Stimulated activated CD4-positive, alpha-beta T cell treated with anti-CD3 and anti-CD28 coated beads, Interleukin-1b, Interleukin-23, amount 100 ng/mL, for 24 hours (primary cell): ENCODE data around the gene LGALS16.
"Not testable (repeated sequence)": the region's sequence is repeated elsewhere in the genome, so short reads cannot be mapped to it uniquely, and the experiment has no call there.

Experiments
- DNase-seq, 4 experiments: peaks; one replicate each; pipeline ENCODE4 v3.0.0-alpha.2; 2020; ENCODE audit warnings: low read depth in 4 of 4, low spot score in 1 of 4

The LGALS16 gene

DNA sequence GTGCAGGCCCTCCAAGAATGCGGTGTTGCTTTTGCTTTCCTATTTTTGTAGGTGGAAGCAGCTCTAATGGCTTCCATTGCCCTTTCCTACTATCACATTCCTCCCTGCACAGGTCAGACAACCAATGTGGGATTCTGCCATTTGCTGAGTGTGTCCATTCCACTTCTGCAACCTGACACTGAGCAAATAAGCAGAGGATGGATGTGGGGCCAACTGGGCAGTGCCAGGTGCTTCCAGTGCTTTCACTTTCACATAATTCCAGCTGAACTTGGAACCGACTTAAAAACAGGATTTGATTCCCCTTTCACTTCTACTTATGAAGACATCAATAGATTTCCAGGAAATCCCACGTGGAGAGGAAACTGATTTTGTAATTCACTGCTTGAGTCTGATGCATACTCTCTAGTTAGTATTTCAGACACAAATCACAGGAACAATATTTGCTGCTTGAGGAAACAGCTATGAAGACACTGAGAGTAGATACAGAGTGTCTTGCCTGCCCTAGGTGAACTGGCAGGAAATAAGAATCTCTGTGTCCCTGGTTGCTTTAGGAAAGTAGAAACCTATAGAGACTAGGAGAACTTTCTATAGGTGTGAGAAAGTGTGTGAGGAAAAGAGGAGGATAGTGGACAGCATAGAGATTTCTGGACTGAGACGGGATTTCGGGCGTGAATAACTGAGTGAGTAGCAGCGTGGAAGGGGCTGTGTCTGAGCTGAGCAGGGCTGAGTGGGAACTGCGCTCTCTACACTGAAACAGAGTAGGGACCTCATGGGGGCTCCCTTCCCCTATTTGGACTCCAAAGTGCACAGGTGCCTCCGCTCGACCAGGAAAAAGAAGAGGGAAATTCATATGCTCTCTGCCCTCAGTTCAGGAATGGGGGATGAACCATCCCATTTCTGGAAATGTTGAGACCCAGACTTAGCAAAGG, 22.5 kb downstream of the LGALS16 start:
- DNase-seq: no peak

DNA sequence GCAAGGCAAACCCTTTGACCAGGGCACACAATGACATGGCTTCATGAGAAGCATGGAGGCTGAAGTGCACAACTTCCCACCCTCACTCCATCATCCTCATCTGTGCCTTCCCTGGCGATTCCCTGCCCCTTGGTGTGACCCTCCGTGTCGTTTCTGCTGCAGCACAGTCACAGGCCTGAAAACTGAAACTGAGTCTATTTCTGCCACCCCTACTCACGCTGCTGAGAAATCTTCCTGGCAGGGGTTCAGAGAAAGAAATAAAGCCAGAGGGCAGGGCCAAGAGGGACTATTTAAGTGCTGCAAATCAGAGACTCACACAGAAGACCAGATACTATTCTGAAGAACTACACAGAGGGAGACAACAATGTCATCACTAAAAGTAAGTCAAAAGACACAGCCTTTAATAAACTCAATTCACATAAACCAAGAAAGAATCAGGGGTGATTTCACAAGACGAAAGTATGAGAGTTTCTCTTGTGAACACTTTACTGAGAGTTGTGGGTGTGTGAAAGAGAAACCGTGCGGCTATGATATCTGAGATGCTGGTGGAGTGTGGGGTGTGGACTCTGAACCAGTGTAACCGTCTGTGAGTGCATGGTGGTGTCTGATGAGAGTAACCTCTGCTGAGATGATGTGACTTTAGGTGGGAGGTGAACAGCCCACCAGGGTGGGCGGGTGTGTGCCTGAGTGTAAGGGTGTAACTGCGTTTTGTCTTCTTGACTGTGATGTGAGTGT, 23.5 kb downstream of the LGALS16 start:
- DNase-seq: peak; percentile 24 to 49 (median 35)

DNA sequence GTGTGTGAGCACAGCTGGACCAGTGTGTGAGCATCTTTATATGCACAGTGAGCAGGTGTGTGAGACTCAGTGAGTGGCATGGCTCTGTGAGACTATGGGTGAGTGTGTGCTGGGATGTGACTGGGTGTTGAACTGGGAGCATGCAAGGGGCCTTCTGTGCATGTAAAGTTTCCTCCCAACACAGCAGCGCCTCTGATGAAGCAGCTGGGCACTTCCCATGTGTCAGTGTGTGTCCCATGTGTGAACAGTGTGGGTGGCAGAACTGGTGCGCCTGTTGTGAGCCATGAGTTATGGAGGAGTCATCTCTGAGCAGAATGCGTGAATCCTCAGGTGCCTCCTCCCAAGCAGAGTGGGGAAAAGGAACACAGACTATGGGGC, 24.1 kb downstream of the LGALS16 start:
- DNase-seq: peak; percentile 21 to 51 (median 34)

DNA sequence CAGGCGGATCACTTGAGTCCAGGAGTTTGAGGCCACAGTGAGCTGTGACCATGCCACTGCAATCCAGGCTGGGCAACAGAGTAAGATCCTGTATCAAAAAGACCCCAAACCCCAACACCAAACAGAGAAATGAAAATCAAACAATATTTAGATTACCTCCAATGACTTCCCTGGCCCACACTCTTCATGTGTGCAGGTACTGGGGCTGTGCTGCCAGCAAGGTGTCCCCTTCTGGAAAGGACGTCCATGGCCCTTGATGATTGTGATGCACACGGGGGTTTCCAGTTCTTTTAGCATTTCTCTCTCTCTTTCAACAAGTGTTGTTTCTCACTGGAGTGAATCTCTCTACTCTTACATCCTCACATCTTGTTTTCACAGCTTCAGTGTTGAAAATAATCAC, 24.9 kb downstream of the LGALS16 start:
- no peak for DNase-seq

DNA sequence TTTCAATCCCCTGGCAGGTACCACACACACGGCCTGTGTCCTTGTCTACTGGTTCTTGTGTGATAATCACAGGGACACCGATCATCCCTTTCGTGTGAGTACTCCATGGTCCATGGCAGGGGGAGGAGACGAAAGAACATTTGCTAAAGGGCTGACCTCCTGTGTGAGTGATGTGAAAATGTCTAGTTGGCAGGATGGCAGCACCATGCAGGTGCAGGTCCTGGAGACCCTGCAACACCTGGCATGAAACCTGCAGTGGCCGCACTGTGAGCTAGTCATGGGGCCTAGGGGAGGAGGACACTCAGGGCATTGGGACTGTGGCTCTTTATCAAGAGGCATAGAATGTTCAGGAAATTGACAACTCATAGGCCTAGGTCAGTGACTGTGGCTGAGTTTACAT, 25.7 kb downstream of the LGALS16 start:
- no peak for DNase-seq

DNA sequence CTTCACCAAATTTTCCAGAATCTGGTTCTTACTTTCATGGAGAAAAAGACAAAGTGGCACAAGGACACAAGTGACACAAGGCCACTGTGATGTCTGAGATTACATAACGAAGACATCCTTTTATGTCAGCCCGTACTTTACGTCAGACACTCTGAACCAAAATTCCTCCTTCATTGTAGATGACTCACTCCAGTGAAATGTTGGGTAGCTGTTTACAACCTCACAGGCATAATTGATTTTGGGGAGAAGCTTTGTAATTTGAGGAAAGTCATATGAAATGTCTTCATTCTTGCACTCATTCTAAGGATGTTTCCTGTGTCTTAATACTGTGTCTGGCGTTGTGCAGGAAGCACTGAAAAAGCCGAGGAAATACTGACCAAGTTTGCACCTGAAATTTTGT, 28.6 kb downstream of the LGALS16 start:
- DNase-seq: no peak

DNA sequence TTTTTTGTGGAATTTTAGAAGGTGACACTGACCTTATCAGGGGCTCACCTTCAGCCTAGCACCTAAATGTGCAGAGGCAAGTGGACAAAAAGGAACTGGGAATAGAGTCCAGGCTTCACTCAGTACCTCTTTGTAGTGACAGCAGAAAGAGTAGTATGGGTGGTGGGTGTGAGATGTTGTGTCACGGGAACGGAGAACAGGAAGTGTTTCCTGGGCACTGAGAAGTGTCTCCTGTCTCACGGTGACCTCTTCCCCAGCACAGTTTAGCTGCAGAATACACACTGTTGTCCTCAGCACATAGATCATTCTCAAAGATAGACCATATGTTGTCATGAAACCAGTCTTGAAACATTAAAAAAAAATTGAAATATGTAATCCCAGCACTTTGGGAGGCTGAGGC, 31.0 kb downstream of the LGALS16 start:
- DNase-seq: no peak

DNA sequence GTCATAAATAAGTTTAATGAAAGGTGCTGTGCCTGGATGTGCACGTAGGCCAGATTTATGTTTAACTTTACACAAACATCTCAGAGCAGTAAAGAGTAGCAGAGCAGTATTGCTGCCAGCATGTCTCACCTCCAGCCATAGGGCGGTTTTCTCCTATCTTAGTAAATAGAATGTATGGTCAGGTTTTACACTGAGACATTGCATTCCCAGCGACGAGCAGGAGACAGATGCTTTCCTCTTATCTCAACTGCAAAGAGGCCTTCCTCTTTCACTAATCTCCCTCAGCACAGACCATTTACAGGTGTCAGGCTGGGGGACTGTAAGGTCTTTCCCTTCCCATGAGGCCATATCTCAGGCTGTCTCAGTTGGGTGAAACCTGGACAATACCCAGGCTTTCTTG, 32.9 kb downstream of the LGALS16 start:
- DNase-seq: not testable (repeated sequence)

DNA sequence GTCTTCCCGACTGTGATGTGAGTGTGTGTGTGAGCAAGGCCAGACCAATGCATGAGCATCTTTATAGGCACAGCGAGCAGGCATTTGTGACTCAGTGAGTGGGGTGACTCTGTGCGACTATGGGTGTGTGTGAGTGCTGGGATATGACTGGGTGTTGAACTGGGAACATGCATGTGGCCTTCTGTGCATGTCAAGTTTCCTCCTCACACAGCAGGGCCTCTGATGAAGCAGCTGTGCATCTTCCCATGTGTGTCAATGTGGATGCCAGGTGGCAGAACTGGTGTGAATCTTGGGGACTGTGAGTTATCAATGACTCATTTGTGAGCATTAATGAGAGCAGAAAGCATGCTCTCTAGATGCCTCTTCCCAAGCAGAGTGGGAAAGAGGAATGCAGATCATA, 36.5 kb downstream of the LGALS16 start:
- DNase-seq: no peak

DNA sequence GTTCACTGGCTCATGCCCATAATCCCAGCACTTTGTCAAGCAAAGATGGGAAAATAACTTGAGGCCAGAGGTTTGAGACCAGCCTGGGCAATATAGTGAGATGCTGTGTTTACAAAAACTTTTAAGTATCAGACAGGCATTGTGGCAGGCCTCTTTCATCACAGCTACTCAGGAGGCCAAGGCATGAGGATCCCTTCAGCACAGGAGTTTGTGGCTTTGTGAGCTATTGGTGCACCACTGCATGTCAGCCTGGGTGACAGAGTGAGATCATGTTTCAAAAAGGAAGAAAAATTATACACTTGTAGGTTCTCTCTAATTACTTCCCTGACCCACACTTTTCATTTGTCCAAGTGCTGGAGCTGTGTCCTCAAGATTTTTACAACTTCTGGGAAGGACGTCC, 37.1 kb downstream of the LGALS16 start:
- no peak for DNase-seq

DNA sequence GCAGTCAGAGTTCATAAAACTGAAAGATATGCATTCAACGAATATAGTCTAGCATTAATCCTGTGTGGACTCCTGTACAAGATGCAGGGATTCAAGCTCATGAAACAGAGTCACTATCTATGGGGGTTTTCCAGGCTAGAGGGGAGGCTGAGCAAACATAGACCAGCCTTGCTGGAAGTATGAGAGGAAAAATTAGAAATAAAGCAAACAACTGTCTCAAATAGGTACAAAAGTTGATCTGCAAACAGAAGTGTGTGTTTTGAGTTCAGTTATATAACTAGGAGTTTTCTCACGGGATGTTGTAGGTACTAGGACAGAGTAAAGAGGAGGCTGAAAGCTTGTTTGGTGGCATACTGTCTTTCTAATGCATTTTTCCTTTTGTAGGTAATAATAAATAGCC, 40.0 kb downstream of the LGALS16 start:
- no peak for DNase-seq

DNA sequence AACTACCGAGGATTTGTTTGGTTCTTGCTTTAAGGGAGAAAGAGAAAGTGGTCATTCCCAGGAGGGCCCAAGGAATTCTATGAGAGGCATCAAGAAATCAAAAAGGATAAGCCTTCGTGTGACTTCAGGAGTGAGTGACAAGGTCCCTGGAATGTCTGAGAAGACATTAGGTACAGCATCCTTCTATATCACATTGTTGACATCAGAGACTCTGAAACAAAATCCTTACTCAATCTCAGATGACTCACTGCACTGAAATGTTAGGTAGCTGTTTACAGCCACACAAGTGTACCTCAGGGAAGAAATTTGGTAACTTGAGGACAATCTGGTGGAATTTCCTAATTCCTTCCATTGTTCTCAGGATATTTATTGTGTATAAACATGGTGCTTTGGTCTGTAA, 40.7 kb downstream of the LGALS16 start:
- no peak for DNase-seq

DNA sequence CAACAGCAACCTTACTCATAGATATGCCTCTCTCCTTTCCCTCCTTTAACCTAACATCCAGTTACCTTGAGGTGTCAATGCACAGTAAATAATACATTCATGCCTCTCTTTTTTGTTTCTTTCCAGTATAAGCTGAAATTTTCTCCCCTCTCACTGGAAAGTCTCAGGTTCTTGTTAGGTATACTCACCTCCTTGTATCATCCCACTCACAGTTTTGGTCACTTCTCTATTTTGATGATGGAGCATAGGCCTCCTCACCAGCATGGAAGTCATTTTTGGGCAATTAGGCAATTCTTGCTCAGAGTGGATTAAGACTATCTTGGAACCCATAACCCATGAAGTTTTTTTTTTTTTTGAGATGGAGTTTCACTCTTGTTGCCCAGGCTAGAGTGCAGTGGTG, 42.8 kb downstream of the LGALS16 start:
- DNase-seq: no peak

DNA sequence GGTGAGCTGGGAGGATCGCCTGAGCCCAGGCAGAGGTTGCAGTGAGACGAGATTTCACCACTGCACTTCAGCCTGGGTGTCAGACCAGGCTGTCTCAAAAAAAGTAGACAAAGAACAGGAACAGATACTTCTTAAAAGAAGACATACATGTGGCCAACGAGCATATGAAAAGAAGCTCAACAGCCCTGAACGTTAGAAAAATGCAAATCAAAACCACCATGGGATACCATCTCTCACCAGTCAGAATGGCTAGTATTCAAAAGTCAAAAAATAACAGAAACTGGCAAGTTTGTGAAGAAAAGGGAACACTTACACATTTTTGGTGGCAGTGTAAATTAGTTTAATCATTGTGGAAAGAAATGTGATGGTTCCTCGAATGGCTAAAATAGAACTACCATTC, 45.6 kb downstream of the LGALS16 start:
- DNase-seq: no peak

DNA sequence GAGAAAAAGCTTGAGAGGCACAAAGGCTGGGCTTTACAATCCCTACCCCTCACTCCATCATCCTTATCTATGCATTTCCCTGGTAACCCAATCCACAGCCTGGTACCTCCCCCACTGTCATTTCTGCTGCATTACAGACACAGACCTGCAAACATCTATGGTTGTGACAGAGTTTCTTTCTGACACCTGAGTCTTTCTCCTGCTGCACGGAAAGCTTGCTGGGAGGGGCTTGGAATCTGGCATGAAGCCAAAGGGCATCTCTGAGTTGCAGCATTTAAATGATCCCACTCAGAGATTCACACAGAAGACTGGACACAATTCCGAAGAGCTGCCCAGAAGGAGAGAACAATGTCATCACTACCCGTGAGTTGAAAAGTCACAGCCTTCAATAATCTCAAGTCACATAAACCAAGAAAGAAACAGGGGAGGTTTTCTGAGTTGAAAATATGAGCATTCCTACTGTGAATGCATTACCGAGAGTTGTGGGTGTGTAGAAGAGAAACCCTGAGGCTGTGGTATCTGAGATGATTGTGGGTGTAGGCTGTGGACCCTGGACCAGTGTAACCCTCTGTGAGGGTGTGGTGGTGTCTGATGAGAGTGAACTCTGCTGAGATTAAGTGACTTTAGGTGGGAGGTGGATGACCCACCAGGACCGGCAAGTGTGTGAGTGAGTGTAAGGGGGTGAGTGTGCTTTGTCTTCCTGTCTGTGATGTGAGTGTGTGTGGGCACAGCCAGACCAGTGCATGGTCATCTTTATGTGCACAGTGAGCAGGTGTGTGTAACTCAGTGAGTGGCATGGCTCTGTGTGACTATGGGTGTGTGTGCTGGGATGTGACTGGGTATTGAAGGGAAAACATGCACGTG, 48.7 kb downstream of the LGALS16 start, which contains the start of gene LGALS14:
LGALS14 (plus strand) TSS at position 301 of the 864 bp plus-strand sequence; CDS start at position 349, 48 bp downstream.
- no peak for DNase-seq

DNA sequence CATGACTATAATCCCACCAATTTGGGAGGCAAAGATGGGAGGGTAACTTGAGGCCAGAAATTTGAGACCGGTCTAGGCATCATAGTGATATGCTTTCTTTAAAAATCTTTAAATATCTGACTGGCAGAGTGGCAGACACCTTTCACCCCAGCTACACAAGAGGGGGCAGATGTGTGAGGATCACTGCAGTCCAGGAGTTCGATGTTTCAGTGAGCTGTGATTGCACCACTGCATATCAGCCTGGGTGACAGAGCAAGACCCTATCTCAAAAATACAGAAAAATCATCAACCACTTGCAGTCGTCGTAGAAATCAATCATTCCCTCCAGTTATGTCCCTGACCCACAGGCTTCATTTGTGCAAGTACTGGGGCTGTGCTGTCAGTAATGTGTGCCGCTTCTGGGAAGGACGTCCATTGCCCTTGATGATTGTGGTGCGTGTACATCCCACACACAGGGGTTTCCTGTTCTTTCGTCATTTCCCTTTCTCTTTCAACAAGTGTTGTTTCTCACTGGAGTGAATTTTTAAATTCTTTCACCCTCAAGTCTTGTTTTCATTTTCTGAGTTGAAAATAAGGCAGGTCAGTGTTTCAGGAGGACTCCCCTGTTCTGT, 50.0 kb downstream of the LGALS16 start:
- DNase-seq: no peak

DNA sequence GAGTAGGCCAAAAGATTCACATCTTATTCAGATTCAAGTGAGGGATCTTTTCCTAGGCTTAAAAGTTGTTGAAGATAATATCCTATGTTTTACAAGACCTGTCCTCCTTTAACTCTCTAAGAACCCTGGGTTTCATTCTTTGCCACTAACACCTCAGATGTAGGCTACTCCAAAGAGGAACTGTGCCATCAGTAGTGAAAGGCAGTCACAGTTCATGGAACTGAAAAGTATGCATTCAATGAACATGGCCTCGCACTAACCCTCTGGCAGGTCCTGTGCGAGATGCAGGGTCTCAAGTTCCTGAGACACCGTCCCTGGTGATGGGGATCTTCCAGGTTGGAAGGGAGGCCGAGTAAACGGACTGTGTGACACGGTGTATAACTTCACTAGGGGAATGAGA, 52.9 kb downstream of the LGALS16 start:
- DNase-seq: no peak

DNA sequence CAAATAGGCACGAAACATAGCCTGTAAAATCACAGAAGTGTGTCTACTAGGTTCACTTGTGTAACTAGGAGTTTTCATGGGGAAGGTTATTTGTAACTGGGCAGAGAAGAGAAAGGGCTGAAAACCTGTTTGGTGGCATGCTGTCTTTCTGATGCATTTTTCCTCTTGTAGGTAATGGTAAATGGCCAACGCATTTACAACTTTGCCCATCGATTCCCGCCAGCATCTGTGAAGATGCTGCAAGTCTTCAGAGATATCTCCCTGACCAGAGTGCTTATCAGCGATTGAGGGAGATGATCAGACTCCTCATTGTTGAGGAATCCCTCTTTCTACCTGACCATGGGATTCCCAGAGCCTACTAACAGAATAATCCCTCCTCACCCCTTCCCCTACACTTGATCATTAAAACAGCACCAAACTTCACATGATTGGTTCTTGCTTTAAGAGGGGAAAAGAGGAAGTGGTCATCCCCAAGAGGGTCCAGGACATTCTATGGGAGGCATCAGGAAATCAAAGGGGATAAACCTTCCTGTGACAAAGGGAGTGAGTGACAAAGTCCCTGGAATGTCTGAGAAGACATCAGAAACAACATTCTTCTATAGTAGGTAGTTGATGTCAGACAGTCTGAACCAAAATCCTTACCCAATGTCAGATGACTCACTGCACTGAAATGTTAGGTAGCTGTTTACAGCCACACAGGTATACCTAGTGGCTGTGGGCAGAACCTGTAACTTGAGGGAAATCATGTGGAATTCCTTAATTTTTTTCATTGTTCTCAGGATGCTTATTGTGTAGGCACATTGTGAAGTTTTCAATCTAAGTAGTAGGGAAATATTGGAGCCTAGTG, 53.5 kb downstream of the LGALS16 start:
- DNase-seq: no peak
